Medulla oblongata (tissue), 1 donor: ENCODE measurements around the gene PPWD1.

Source experiments
- DNase-seq: peaks from one replicate; pipeline ENCODE4 v3.0.0-alpha.2; 2015; ENCODE audit errors: extremely low spot score

Gene PPWD1

GRCh38 chr5:65623482-65623881 lies 60.4 kb downstream of the PPWD1 start:
- no peak for DNase-seq

- DNase-seq, result peak; percentile 98
Measured at GRCh38 chr5:65624025-65624570, 61.0 kb downstream of the PPWD1 start, which contains the start of gene TRIM23. TSS of gene TRIM23 (minus strand) at chr5:65624333. CDS start at chr5:65624274, 59 bp downstream.

GRCh38 chr5:65624571-65625555 lies 61.8 kb downstream of the PPWD1 start, which contains the start of the genes SHLD3 and TRAPPC13:
TSS of gene SHLD3 (plus strand) at chr5:65625027. CDS start at chr5:65629588, 4,561 bp downstream.
TSS of gene TRAPPC13 (plus strand) at chr5:65625027. CDS start at chr5:65625061, 34 bp downstream.
- DNase-seq, result peak; percentile 94

DNA sequence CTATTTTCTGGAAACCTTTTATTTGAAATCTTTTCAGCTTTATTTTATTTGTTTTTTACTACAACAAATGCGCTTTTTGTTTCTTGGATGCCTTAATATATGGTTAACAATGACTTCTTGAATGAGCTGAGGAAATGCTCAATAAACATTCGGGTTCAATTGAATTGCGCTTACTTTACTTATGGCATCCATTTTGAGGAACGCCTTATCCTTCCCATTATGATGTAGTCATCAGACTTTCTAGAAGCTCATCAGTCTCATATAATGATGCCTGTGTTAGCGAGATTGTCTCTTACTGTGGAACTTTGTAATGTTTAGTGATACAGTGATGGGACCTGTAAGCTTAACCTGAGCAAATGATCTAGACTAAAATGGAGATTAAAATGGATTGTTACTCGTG lies 62.6 kb downstream of the PPWD1 start:
- peak; percentile 3 for DNase-seq

DNA sequence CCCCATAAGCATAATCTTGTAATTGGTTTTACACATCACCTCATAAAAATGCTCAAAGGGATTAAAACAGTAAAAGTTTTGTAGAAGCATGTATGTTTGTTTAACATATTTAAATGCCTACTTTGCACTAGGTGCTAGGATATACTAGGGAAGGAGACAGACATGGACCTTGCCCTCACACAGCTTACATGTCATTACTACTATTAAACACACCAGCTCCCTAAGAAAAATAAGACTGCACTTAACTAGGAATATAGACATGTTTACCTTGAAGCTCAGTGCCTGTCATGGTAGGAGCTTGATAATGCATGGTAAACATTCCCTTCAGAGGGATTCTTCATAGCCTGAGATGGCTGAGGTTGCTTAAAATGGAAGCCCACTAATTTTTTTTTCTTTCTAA lies 67.9 kb downstream of the PPWD1 start:
- DNase-seq, result no peak
